Stimulated activated CD4-positive, alpha-beta T cell treated with anti-CD3 and anti-CD28 coated beads, Interleukin-12 subunit alpha, Interleukin-12 subunit beta, amount 100 ng/mL, for 48 hours (primary cell): ENCODE data around the gene RTF1.
A peak's percentile ranks its signal among the peaks of the same experiment; 100 is the strongest.

ENCODE experiments used
- DNase-seq, 3 donors: peaks; one replicate each; pipeline ENCODE4 v3.0.0-alpha.2; 2020; ENCODE audit warnings: low read depth in 2 of 3, low spot score in 1 of 3

Gene RTF1

GRCh38 chr15:41484937-41485625 is 68.2 kb downstream of the RTF1 start:
- no peak for DNase-seq

GRCh38 chr15:41486286-41486685 is 69.4 kb downstream of the RTF1 start:
- DNase-seq: no peak

DNA sequence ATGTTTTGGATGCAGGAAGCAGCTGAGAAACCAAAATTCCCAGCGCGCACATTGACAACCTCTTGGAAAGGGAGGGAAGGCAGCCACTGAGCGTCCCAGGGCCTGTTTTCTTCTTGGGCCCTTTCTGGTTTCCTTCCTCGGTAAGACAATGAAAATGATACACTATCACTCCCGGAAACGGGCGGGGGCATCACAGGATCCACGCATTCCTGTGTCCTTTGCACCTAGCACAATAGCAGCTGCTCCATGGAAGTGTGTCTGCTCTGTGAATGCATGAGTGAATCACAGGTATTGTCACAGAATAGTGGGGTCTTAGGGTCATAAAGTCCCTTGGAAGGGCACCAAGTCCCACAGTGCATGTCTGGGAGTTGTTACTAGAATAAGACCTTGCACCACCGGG is 70.5 kb downstream of the RTF1 start:
- DNase-seq: no peak

GRCh38 chr15:41487802-41488201 is 70.9 kb downstream of the RTF1 start:
- no peak for DNase-seq

- no peak for DNase-seq
Observed at GRCh38 chr15:41489641-41490040, 72.7 kb downstream of the RTF1 start.

DNA sequence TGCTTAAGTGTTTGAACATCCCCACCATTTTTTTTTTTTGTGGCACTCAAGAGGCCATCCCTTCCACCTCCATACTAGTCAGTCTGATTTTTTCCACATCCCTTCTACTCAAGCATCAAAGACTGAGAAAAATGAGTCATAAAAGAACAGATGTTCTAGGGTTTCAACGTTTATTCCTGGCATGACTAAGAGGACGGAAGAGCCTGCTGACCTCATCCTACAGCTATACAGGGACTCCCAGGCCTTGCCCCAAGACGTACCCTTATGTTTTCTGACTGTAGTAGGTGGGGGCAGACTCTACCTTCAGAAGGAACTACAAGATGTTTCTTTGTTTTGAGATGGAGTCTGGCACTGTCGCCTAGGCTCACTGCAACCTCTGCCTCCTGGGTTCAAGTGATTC is 73.5 kb downstream of the RTF1 start:
- DNase-seq: peak in 1 of 3 donors; percentile 40

- DNase-seq: no peak
Observed at GRCh38 chr15:41491889-41492288, 75.0 kb downstream of the RTF1 start.

GRCh38 chr15:41492597-41493204 is 75.8 kb downstream of the RTF1 start:
- no peak for DNase-seq

DNA sequence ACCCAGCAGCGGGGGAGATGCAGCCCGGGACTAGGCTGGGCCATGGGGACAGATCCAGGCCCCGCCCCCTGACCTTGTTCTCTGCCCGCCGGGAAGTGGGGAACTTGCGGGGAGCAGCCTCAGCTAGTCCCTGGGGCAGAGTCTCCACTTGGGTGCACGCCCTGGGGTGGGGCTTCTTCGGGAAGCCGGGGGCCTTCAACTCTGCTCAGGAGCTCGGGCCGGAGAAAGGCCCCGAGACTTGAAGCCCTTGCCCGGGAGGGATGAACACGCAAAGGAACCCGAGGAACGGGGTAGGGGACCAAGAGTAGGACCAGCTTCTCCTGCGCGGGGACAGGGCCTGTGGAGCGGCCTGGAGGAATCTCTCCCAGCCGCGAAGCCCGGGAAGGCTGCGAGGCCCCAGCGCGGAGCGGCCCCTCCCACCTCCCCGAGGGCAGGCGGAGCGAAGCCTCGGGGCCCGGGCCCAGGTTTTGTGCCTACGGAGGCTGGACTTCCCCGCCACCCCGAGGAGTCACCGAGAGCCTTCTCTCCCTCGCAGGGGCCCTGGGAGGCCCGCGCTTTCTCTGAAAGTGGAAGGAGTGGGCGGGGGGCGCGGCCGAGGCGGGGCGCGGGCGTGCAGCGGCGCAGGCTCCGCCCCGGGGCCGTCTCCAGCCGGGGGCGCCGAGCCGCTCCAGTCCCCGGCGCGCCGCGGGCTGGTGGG is 76.5 kb downstream of the RTF1 start, which contains the start of gene ITPKA:
Gene ITPKA, plus strand, starts transcription at position 670 of the 697 bp plus-strand sequence. CDS start 54 bp downstream, outside the sequence.
- peak; percentile 85 to 90 (median 87) for DNase-seq

GRCh38 chr15:41493902-41494189 is 77.0 kb downstream of the RTF1 start:
- no peak for DNase-seq

DNA sequence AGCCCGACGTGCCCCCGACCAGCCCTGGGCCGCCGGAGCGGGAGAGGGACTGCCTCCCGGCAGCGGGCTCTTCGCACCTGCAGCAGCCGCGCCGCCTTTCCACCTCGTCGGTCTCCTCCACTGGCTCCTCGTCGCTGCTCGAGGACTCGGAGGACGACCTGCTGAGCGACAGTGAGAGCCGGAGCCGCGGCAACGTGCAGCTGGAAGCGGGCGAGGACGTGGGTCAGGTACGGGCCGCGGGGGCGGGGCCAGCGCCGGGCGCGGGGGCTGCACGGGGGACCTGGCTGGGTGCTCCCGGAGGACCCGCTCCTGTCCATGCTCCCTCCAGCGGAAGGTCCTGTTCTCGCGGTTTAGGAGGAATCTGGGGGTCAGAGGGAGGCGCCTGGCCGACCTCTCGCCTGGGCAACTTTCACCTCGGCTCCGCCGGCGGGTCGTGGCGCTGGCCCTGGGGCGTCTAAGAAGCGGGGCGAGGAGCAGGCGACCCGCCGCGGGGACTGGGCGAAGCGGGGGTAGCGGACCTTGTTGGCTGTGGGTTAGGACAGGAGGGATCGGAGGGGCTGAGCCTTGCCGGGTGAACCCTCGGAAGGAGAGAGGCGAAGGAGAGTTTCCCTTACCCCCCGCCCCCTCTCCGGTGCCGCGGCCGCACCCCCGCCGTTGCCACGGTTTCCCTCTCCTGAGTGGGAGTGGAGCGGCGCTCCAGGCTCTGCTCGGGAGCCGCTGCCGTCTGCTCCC is 77.5 kb downstream of the RTF1 start:
- DNase-seq: no peak

GRCh38 chr15:41494922-41495735 is 78.2 kb downstream of the RTF1 start:
- DNase-seq: no peak

DNA sequence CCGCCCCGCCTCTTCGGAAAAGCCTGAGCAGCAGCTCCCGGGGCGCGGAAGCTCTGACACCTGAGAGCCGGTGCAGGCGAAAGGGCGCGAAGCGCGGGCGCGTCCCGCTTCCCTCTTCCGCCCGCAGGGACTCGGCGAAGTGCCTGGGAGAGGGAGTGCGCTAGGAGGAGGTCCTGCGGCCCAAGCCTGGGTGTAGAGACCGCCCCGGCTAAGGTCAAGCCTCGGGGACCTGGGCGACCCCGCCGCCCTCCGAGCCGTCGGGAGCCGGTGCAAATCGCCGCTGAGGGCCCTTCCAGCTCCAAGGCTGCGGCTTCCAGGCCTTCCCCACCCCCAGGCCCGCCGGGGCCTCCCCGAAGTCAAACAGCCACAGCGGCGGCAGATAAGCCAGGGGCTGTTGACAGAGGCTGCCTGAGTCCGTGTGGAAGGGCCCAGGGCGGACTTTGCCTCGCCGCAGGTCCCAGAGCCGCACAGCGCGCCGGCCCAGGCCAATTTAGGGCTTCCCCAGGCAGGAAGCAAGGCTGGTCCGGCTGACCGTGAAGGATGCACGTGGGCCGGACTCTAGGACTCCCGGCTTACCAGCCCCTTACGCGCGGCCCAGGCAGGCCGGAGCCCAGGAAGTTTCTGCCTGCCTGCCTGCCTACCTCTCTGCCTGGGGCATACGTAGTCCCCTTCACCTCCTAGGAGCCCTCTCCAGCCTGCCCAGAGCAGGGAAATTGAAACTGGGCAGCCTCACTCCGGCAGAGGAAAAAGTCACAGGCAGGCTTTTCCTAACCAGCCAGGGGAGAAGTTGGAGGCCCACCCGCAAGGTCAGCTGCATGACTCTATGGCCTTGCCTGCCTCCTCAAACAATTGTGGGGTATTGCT is 79.1 kb downstream of the RTF1 start:
- DNase-seq: no peak

- no peak for DNase-seq
Observed at GRCh38 chr15:41498657-41499056, 81.8 kb downstream of the RTF1 start.

DNA sequence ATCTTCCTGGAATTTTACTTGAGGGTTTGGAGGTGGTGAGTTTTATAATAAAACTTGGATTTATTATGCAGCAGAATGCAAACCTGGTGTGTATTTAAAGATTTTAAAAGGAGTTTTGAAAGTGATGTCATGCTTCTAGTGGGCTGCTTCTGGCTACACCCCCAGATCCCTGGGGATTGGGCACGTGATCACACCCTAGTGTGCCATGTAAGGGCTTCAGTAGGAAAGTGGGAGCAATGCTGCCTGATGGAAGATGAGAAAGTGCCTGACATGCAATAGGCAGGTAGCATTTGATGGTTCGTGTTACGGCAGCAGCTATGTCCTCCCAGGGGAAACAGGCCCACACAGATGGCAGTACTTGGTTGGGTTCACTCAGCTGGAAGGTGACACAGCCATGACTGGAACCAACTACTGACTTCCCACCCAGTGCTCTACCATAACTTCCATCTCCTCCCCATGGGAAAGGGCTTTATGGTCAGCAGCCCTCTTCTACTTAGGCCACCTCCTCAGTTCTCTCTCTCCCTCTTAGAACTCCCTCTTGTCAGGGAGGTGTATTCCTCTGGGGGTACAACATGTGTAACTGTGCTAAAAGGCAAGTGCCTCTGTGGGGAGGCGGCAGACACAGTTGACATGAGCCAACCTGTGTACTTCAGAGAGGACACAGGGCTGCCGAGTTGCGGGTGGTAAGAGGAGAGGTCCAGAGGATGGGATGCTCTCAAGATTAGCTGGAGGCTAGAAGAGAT is 82.4 kb downstream of the RTF1 start:
- DNase-seq: no peak

- no peak for DNase-seq
Observed at GRCh38 chr15:41501191-41501917, 84.5 kb downstream of the RTF1 start.

- no peak for DNase-seq
Observed at GRCh38 chr15:41501931-41502794, 85.3 kb downstream of the RTF1 start.
